ENCODE results near the gene KATNAL2. TPM values are rescaled to one million over a fixed set of nuclear protein-coding genes. Genes with fewer than 3 reads are reported as not detected.
"Not testable (repeated sequence)": the region's sequence is repeated elsewhere in the genome, so short reads cannot be mapped to it uniquely, and the experiment has no call there.

Gene KATNAL2
- polyA plus RNA-seq, 1 donor (not counting 4 experiments of a cell fraction or from before 2014, with no cell fraction given), result 1.1 TPM

GRCh38 chr18:47022821-47023220, 105.4 kb downstream of the KATNAL2 start:
- H3K27me3 ChIP-seq (ENCODE audit: control insufficient read depth, extremely low read depth, insufficient read depth, low read length); dilution Hi-C loops (cut with MboI; ENCODE audit: extremely low pct_ligation_motif_present, low sequenced_read_pairs); H3K79me2 ChIP-seq (ENCODE audit: control insufficient read depth, insufficient read depth, low read length); H3K36me3 ChIP-seq (ENCODE audit: control insufficient read depth in 2 of 2, extremely low read depth in 1 of 2, insufficient read depth in 2 of 2, low read length in 2 of 2); H3K4me1 ChIP-seq (ENCODE audit: control insufficient read depth, extremely low read depth, insufficient read depth, low read length); DNase-seq (ENCODE audit: low read depth, low spot score); H3K4me2 ChIP-seq (ENCODE audit: control insufficient read depth, extremely low read depth, insufficient read depth, low read depth, low read length); H4K20me1 ChIP-seq (ENCODE audit: control insufficient read depth, extremely low read depth, insufficient read depth, low read length); H3K9me1 ChIP-seq (ENCODE audit: control insufficient read depth, extremely low read depth, insufficient read depth, low read length); H3K9ac ChIP-seq (ENCODE audit: control insufficient read depth, extremely low read depth, insufficient read depth, low read length); H3K27ac ChIP-seq (ENCODE audit: control insufficient read depth, insufficient read depth, low read length); FAIRE-seq; H3K4me3 ChIP-seq (ENCODE audit: control insufficient read depth in 2 of 3, extremely low read depth in 1 of 3, insufficient read depth in 2 of 3, low read depth in 1 of 3, low read length in 3 of 3); H3K9me3 ChIP-seq (ENCODE audit: control insufficient read depth, low read depth, low read length); H2AFZ ChIP-seq (ENCODE audit: control insufficient read depth, low read length): not testable (repeated sequence)

- H3K36me3 ChIP-seq (ENCODE audit: control insufficient read depth in 2 of 2, extremely low read depth in 1 of 2, insufficient read depth in 2 of 2, low read length in 2 of 2); H3K9me1 ChIP-seq (ENCODE audit: control insufficient read depth, extremely low read depth, insufficient read depth, low read length); DNase-seq (ENCODE audit: low read depth, low spot score); H3K9ac ChIP-seq (ENCODE audit: control insufficient read depth, extremely low read depth, insufficient read depth, low read length); dilution Hi-C loops (cut with MboI; ENCODE audit: extremely low pct_ligation_motif_present, low sequenced_read_pairs); H3K27me3 ChIP-seq (ENCODE audit: control insufficient read depth, extremely low read depth, insufficient read depth, low read length); H3K27ac ChIP-seq (ENCODE audit: control insufficient read depth, insufficient read depth, low read length); H3K4me3 ChIP-seq (ENCODE audit: control insufficient read depth in 2 of 3, extremely low read depth in 1 of 3, insufficient read depth in 2 of 3, low read depth in 1 of 3, low read length in 3 of 3); H3K9me3 ChIP-seq (ENCODE audit: control insufficient read depth, low read depth, low read length); H3K4me2 ChIP-seq (ENCODE audit: control insufficient read depth, extremely low read depth, insufficient read depth, low read depth, low read length); FAIRE-seq; H2AFZ ChIP-seq (ENCODE audit: control insufficient read depth, low read length); H4K20me1 ChIP-seq (ENCODE audit: control insufficient read depth, extremely low read depth, insufficient read depth, low read length); H3K4me1 ChIP-seq (ENCODE audit: control insufficient read depth, extremely low read depth, insufficient read depth, low read length); H3K79me2 ChIP-seq (ENCODE audit: control insufficient read depth, insufficient read depth, low read length): not testable (repeated sequence)
Observed at GRCh38 chr18:47023769-47024465, 106.5 kb downstream of the KATNAL2 start.

- H3K36me3 ChIP-seq (ENCODE audit: control insufficient read depth in 2 of 2, extremely low read depth in 1 of 2, insufficient read depth in 2 of 2, low read length in 2 of 2); H3K4me3 ChIP-seq (ENCODE audit: control insufficient read depth in 2 of 3, extremely low read depth in 1 of 3, insufficient read depth in 2 of 3, low read depth in 1 of 3, low read length in 3 of 3); H3K4me1 ChIP-seq (ENCODE audit: control insufficient read depth, extremely low read depth, insufficient read depth, low read length); H3K9me3 ChIP-seq (ENCODE audit: control insufficient read depth, low read depth, low read length); H3K79me2 ChIP-seq (ENCODE audit: control insufficient read depth, insufficient read depth, low read length); H3K27ac ChIP-seq (ENCODE audit: control insufficient read depth, insufficient read depth, low read length); H2AFZ ChIP-seq (ENCODE audit: control insufficient read depth, low read length); H3K9me1 ChIP-seq (ENCODE audit: control insufficient read depth, extremely low read depth, insufficient read depth, low read length); H3K27me3 ChIP-seq (ENCODE audit: control insufficient read depth, extremely low read depth, insufficient read depth, low read length); dilution Hi-C loops (cut with MboI; ENCODE audit: extremely low pct_ligation_motif_present, low sequenced_read_pairs); H3K4me2 ChIP-seq (ENCODE audit: control insufficient read depth, extremely low read depth, insufficient read depth, low read depth, low read length); H4K20me1 ChIP-seq (ENCODE audit: control insufficient read depth, extremely low read depth, insufficient read depth, low read length); FAIRE-seq; DNase-seq (ENCODE audit: low read depth, low spot score); H3K9ac ChIP-seq (ENCODE audit: control insufficient read depth, extremely low read depth, insufficient read depth, low read length): not testable (repeated sequence)
Observed at GRCh38 chr18:47025557-47026174, 108.3 kb downstream of the KATNAL2 start.

- H3K9ac ChIP-seq (ENCODE audit: control insufficient read depth, extremely low read depth, insufficient read depth, low read length); dilution Hi-C loops (cut with MboI; ENCODE audit: extremely low pct_ligation_motif_present, low sequenced_read_pairs); H3K27ac ChIP-seq (ENCODE audit: control insufficient read depth, insufficient read depth, low read length); H3K4me2 ChIP-seq (ENCODE audit: control insufficient read depth, extremely low read depth, insufficient read depth, low read depth, low read length); H3K9me3 ChIP-seq (ENCODE audit: control insufficient read depth, low read depth, low read length); H3K9me1 ChIP-seq (ENCODE audit: control insufficient read depth, extremely low read depth, insufficient read depth, low read length); FAIRE-seq; H4K20me1 ChIP-seq (ENCODE audit: control insufficient read depth, extremely low read depth, insufficient read depth, low read length); H3K4me3 ChIP-seq (ENCODE audit: control insufficient read depth in 2 of 3, extremely low read depth in 1 of 3, insufficient read depth in 2 of 3, low read depth in 1 of 3, low read length in 3 of 3); H3K4me1 ChIP-seq (ENCODE audit: control insufficient read depth, extremely low read depth, insufficient read depth, low read length); H3K79me2 ChIP-seq (ENCODE audit: control insufficient read depth, insufficient read depth, low read length); H3K36me3 ChIP-seq (ENCODE audit: control insufficient read depth in 2 of 2, extremely low read depth in 1 of 2, insufficient read depth in 2 of 2, low read length in 2 of 2); DNase-seq (ENCODE audit: low read depth, low spot score); H2AFZ ChIP-seq (ENCODE audit: control insufficient read depth, low read length); H3K27me3 ChIP-seq (ENCODE audit: control insufficient read depth, extremely low read depth, insufficient read depth, low read length): not testable (repeated sequence)
Observed at GRCh38 chr18:47028738-47029137, 111.3 kb downstream of the KATNAL2 start.

- H3K9me3 ChIP-seq (ENCODE audit: control insufficient read depth, low read depth, low read length), result not testable (repeated sequence)
Observed at GRCh38 chr18:47029684-47030353, 112.4 kb downstream of the KATNAL2 start.

More at GRCh38 chr18:47029684-47030353, 112.4 kb downstream of the KATNAL2 start:
- H2AFZ ChIP-seq (ENCODE audit: control insufficient read depth, low read length); H4K20me1 ChIP-seq (ENCODE audit: control insufficient read depth, extremely low read depth, insufficient read depth, low read length); H3K4me3 ChIP-seq (ENCODE audit: control insufficient read depth in 2 of 3, extremely low read depth in 1 of 3, insufficient read depth in 2 of 3, low read depth in 1 of 3, low read length in 3 of 3); H3K9ac ChIP-seq (ENCODE audit: control insufficient read depth, extremely low read depth, insufficient read depth, low read length); H3K79me2 ChIP-seq (ENCODE audit: control insufficient read depth, insufficient read depth, low read length); H3K4me2 ChIP-seq (ENCODE audit: control insufficient read depth, extremely low read depth, insufficient read depth, low read depth, low read length); FAIRE-seq; H3K36me3 ChIP-seq (ENCODE audit: control insufficient read depth in 2 of 2, extremely low read depth in 1 of 2, insufficient read depth in 2 of 2, low read length in 2 of 2); dilution Hi-C loops (cut with MboI; ENCODE audit: extremely low pct_ligation_motif_present, low sequenced_read_pairs); H3K27me3 ChIP-seq (ENCODE audit: control insufficient read depth, extremely low read depth, insufficient read depth, low read length); H3K4me1 ChIP-seq (ENCODE audit: control insufficient read depth, extremely low read depth, insufficient read depth, low read length); DNase-seq (ENCODE audit: low read depth, low spot score); H3K27ac ChIP-seq (ENCODE audit: control insufficient read depth, insufficient read depth, low read length); H3K9me1 ChIP-seq (ENCODE audit: control insufficient read depth, extremely low read depth, insufficient read depth, low read length): not testable (repeated sequence)
